GM12873 (cell line): ENCODE results near the gene CADPS2.

ENCODE experiments used
- CTCF ChIP-seq: IDR thresholded peaks from 2 replicates; pipeline ENCODE4 v1.5.1; 2012; ENCODE audit warnings: low read depth, mild to moderate bottlenecking, moderate library complexity, low read length, control low read depth; ENCODE audit not compliant: insufficient read depth; ENCODE audit errors: missing control alignments

The CADPS2 gene

GRCh38 chr7:122482212-122482611 lies 404.0 kb downstream of the CADPS2 start:
- TF ChIP-seq CTCF, result no peak

- no peak for TF ChIP-seq CTCF
These were observed 415.4 kb downstream of the CADPS2 start for GRCh38 chr7:122470859-122471258.

- TF ChIP-seq CTCF, result no peak
These were observed 417.3 kb downstream of the CADPS2 start for GRCh38 chr7:122468945-122469344.

GRCh38 chr7:122467661-122468449 lies 418.4 kb downstream of the CADPS2 start:
- no peak for TF ChIP-seq CTCF

GRCh38 chr7:122465296-122465695 lies 421.0 kb downstream of the CADPS2 start:
- no peak for TF ChIP-seq CTCF

GRCh38 chr7:122463631-122464030 lies 422.6 kb downstream of the CADPS2 start:
- no peak for TF ChIP-seq CTCF

- TF ChIP-seq CTCF, result no peak
These were observed 425.3 kb downstream of the CADPS2 start for GRCh38 chr7:122460936-122461335.
